Activated T-cell treated with anti-CD3 and anti-CD28 coated beads for 48 hours (primary cell): ENCODE measurements around the gene KIF1C.
"Not testable (repeated sequence)": the region's sequence is repeated elsewhere in the genome, so short reads cannot be mapped to it uniquely, and the experiment has no call there.

ENCODE experiments used
- DNase-seq: peaks from one replicate; pipeline ENCODE4 v3.0.0-alpha.2; 2020; ENCODE audit warnings: low read depth

The KIF1C gene

DNA sequence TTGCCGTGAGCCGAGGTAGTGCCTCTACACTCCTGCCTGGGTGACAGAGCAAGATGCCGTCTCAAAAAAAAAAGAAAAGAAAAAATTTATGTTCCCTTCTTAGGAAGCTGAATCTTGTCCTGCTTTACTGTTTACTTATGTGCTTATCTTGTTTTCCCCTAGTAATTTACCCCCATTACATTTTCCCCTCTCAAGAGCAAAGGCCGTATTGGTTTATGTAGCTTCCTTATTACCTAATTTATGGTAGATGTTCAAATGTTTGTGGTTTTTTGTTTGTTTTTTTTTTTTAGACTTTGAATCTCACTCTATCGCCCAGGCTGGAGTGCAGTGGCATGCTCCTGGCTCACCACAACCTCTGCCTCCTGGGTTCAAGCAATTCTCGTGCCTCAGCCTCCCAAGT, 47.7 kb downstream of the KIF1C start:
- no peak for DNase-seq

DNA sequence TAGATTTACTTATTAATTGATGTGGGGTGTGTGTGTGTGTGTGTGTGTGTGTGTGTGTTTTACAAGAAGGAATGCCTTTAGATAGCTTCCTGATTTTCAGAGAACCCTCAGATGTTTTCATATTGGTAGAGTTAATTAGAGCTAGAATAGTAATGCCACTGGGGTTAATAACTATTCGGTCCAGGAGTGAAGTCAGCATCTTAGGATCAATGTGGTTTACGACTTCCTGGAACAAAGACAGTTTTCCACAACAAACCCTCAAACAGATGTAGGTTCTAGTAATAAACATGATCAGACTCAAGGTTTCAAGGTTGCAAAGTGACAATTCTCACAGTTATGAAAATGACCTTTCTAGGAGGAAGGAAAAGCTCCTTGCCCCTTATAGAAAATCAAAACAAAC, 49.7 kb downstream of the KIF1C start:
- DNase-seq, result no peak

DNA sequence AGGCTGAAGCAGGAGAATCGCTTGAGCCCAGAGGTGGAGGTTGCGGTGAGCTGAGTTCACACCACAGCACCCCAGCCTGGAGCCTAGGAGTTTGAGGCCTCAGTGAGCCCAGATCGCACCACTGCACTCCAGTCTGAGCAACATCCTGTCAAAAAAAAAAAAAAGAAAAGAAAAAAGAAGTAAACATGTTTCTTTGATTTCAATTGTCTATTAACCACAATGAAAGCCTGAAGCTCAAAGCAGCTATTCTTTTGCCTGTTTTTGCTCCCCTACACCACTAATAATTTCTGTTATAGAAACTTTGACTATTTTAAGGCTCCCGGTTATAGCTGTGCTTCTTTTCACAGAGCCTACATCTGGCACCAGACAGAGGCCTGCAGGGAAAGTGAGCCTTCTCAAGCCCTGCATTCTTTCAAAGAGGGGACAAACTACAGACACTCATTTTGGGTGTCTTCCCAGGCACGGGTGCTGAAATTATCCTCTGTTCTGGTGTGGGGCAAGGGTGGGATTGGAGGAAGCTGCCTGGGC, 51.6 kb downstream of the KIF1C start:
- DNase-seq, result no peak

GRCh38 chr17:5050278-5050677, 52.5 kb downstream of the KIF1C start:
- no peak for DNase-seq

- DNase-seq, result no peak
Observed at GRCh38 chr17:5055543-5055942, 57.8 kb downstream of the KIF1C start.

- DNase-seq, result no peak
Observed at GRCh38 chr17:5065227-5065744, 67.5 kb downstream of the KIF1C start.

GRCh38 chr17:5068236-5068635, 70.5 kb downstream of the KIF1C start:
- no peak for DNase-seq

DNA sequence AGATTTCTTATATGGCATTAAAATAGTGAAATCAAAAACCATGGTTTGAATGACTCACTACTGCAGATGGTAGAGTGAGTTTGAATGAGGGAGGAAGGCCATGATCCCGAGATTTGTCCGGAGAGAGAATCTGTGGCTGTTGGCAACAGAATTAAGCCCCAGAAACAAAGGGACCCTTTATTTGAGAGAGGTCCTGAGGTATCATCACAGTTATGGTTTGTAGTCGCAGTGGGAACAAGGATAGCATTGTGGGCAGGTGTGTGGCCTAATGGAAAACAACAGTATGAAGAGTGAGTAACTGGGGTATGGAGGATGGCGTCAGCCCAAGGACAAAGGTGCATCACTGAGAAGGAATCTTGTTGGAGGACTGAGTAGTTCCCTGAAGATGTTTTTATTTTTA, 72.0 kb downstream of the KIF1C start:
- DNase-seq, result no peak

GRCh38 chr17:5075472-5075871, 77.7 kb downstream of the KIF1C start:
- not testable (repeated sequence) for DNase-seq

DNA sequence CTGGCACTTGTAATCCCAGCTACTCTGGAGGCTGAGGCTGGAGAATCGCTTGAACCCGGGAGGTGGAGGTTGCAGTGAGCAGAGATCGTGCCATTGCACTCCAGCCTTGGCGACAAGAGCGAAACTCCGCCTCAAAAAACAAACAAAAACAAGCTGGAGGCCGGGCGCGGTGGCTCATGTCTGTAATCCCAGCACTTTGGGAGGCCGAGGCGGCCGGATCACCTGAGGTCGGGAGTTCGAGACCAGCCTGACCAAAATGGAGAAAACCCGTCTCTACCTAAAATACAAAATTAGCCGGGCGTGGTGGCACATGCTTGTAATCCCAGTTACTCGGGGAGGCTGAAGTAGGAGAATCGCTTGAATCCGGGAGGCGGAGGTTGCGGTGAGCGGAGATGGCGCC, 79.5 kb downstream of the KIF1C start:
- DNase-seq, result not testable (repeated sequence)

GRCh38 chr17:5077781-5078105, 80.0 kb downstream of the KIF1C start:
- DNase-seq, result no peak
